Measurements from ENCODE around the gene PKM.
"Not testable (repeated sequence)": the region's sequence is repeated elsewhere in the genome, so short reads cannot be mapped to it uniquely, and the experiment has no call there.

The PKM gene

GRCh38 chr15:72231066-72231832 is at the start of gene PKM:
PKM (minus strand) TSS chr15:72231190; CDS start chr15:72219097, 12,093 bp downstream.
- FAIRE-seq (peak; percentile 94), DNase-seq (ENCODE audit: insufficient read length, low spot score) (peak; percentile 94)

GRCh38 chr15:72280751-72281150 is 49.8 kb upstream of the PKM start:
- DNase-seq (ENCODE audit: insufficient read length, low spot score) (no peak), FAIRE-seq (no peak)

GRCh38 chr15:72278737-72279136 is 47.7 kb upstream of the PKM start:
- no peak for FAIRE-seq
- no peak for DNase-seq (ENCODE audit: insufficient read length, low spot score)

GRCh38 chr15:72276326-72276700 is 45.3 kb upstream of the PKM start:
- DNase-seq (ENCODE audit: insufficient read length, low spot score) (no peak), FAIRE-seq (no peak)

DNA sequence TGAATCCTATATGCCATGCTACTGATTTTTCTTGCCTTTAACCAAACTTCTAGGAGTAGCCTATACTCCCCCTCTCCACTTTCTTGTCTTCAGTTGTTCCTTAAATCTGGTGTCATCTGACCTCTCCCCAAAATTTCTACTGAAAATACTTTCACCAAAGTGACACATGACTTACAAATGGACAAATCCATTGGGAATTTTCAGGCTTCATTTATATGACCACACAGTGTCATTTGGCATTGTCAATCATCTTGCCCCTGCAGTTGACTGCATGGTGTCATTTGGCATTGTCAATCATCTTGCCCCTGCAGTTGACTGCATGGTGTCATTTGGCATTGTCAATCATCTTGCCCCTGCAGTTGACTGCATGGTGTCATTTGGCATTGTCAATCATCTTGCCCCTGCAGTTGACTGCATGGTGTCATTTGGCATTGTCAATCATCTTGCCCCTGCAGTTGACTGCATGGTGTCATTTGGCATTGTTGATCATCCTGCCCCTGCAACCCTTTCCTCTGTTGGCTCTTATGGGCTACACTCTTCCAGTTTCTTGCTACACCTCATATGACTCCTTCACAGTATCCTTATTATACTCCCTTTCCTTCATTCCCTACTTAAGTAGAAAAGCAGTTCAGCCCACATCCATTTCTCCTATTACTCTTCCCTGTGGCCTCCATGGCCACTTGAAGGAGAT is 44.8 kb upstream of the PKM start:
- FAIRE-seq, result not testable (repeated sequence)

DNA sequence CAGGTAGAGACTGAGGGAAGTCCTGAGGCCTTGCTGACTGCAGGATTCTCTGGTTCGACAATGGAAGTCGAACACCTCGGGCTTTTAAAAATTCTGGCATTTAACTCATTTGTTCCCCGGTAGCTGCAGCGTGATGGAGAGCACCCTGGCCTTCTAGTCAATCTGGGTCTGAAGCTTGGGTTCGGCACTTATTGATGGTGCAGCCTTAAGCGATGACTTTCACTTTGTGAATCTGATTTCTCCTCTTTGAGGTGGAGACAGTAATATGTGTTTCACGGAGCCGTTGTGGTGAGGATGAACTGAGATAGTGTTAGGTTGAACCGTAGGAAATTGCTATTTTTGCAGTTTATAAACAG is 42.0 kb upstream of the PKM start:
- DNase-seq (ENCODE audit: insufficient read length, low spot score) (no peak), FAIRE-seq (no peak)

More for the DNA sequence above, 44.8 kb upstream of the PKM start:
- not testable (repeated sequence) for DNase-seq (ENCODE audit: insufficient read length, low spot score)

DNA sequence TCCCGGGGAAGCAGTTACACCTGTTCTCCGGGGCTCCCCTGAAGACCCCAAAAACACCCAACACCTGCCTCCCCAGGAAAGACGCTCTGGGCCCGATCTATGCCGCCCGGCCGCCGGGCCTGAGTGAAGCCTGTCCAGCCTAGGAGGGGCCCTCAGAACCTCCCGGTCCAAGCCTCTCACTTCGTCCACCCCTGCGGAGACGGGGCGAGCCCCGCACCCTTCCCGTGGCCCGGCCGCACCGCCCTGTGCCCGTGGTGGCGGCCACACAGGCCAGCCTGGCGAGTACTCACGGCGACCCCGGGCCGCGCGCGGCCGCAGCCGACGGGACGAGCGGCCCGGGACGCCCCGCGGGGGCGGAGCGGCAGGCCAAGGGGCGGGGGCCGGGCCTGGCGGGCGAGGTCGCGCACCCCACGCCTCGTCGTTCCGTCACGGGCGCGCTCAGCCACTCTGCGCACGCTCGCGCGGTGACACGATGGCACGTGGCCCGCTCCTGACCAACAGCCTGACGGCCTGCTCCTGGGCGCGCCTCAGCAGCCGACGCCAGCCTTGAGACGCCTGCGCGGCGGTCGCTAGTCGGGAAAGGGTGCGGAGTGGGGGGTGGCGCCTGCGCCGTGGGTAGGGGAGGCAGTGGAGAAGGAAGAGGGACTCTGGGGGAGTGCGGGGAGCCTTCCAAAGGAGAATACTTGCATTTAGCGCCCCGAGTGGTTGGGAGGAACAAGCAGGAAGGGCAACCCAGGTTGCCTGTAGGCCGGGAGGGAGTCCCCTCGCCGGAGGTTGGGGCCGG is 41.4 kb upstream of the PKM start, which contains the start of gene PARP6:
Gene PARP6 (minus strand): TSS at position 342 of the 784 bp plus-strand sequence. CDS start 5,077 bp downstream, outside the sequence.
- FAIRE-seq, result peak; percentile 100
- DNase-seq (ENCODE audit: insufficient read length, low spot score), result peak; percentile 100

DNA sequence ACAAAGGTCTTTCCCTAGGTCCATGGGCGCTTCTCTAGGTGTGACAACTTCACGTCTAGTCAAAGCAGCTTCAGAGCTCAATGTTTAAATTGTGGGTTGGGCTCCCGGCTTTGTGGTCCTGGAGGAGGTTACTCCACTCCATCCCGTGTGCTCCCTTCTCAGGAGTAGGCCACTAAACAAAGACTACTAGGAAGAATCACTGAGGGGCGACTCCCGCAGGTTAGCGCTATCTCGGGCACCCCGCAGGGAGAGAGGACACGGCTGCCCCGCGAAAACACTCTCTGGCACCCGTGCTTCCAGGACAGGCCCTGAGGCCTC is 40.9 kb upstream of the PKM start:
- FAIRE-seq (no peak), DNase-seq (ENCODE audit: insufficient read length, low spot score) (peak; percentile 45)

GRCh38 chr15:72271221-72271620 is 40.2 kb upstream of the PKM start:
- DNase-seq (ENCODE audit: insufficient read length, low spot score), result no peak
- no peak for FAIRE-seq

GRCh38 chr15:72269739-72270138 is 38.7 kb upstream of the PKM start:
- no peak for FAIRE-seq
- DNase-seq (ENCODE audit: insufficient read length, low spot score), result no peak

GRCh38 chr15:72265031-72265430 is 34.0 kb upstream of the PKM start:
- FAIRE-seq (no peak), DNase-seq (ENCODE audit: insufficient read length, low spot score) (no peak)

GRCh38 chr15:72252663-72253299 is 21.8 kb upstream of the PKM start:
- DNase-seq (ENCODE audit: insufficient read length, low spot score) (no peak), FAIRE-seq (no peak)

DNA sequence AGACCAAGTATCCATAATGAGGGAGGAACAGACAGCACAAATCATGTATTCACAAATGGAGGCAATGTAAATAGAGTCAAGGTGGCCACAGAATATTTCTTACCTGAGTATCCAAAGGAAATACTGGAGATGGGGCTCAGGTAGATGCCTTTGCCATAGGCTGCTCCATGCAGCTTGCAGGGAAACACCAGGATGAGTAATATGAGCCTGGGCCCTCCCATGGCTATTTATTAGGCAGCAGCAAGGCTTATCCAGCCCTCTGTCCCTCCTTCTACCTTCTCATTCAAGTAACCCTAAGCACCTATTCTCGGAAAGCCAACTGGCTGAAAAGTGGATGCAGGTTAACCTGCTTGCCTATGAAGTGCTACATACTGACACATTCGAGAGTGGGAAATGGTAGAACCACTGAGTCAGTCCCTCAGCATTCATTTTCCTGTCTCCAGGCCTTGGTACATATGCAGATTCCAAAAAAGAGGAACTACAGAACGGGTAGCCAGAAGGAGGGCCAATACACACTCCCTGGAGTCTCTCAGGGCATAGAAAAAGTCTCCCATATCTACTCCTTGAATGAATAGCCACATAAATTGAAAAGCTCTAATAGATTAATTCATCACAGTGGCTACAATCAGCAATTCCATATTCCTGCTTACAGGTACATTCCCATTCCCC is 18.3 kb upstream of the PKM start:
- DNase-seq (ENCODE audit: insufficient read length, low spot score) (no peak), FAIRE-seq (no peak)

DNA sequence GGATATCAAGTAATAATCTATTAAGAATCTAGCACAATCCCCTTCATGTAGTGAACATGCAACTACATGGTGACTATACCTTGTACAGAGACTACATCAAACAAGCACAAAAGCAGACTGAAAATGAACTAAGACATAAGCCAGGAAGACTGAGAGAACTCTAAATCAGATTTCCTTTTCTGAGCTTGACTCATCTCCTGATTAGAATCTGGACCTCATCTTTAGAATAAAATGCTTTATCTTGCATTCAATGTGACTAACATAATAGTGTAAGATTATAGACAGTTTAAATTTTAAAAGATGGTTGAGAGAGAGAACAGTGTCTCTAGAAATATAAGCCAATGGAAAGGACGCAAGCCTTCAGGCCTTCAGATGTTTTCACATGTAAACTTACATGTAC is 17.5 kb upstream of the PKM start:
- no peak for DNase-seq (ENCODE audit: insufficient read length, low spot score)
- no peak for FAIRE-seq

- no peak for FAIRE-seq
- DNase-seq (ENCODE audit: insufficient read length, low spot score), result no peak
Measured at GRCh38 chr15:72242775-72243370, 11.9 kb upstream of the PKM start.

DNA sequence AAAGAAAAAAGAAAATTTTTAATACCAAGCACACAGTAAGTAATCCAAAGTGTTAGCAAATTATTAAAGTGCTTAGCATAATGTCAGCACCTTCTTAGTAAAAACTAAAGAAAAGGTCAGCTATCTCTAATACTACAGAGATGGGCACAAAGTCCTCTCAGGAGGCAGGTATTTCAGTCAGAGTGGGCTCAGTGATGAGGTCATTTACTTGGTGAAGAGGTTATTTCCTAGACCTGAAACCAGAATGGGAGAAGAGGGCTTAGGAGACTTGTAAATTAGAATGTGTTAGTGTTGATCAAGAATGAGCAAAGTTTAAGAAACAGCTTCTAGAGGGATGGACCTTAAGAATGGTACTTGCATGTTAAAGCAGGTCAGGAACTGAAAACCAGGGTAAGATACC is 8.7 kb upstream of the PKM start:
- DNase-seq (ENCODE audit: insufficient read length, low spot score) (no peak), FAIRE-seq (no peak)

- DNase-seq (ENCODE audit: insufficient read length, low spot score) (no peak), FAIRE-seq (no peak)
Measured at GRCh38 chr15:72238586-72238985, 7.6 kb upstream of the PKM start.

GRCh38 chr15:72237853-72238224 is 6.8 kb upstream of the PKM start:
- DNase-seq (ENCODE audit: insufficient read length, low spot score), result no peak
- FAIRE-seq, result no peak

DNA sequence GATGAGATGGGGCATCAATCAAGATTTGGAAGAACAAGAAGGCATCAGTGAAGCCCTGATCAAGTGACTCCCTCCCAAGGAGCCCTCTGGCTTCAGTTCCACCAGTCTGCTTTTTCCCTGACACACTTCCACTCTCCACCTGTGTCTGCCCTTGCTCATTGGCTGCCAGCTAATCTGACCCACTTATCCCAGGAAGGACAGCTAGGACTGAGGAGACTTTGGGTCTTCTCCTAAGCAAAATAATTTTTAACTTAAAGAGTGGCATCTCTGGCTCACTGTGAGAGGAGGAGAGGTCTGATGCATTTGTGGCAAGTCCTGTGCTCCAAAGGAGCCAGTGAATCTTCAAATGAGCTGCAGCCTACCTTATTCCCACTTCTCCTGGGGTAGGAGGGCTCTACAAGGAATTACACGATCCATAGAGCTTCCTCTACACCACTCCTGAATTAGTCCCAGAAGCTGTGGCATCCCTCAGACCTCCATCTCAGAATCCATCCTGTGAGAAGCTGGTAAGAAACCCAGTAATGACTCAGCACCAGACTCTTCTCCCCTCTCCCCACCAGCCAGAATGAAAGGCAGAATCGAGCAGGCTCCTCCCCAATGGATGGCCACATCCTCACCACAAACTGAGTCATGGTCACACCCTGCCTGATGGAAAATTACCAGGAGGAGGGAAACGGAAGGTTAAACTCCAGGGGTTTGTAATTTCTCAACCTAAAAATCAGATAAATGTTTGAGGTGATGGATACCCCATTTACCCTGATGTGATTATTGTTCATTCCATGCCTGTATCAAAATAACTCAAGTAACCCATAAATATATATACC is 6.3 kb upstream of the PKM start:
- DNase-seq (ENCODE audit: insufficient read length, low spot score) (peak; percentile 90), FAIRE-seq (peak; percentile 93)

Data from HTR-8/SVneo (cell line).